Measurements from ENCODE around the gene EZR. TPM values are rescaled to one million over a fixed set of nuclear protein-coding genes. Genes with fewer than 3 reads are reported as not detected.
"Not testable (repeated sequence)": the region's sequence is repeated elsewhere in the genome, so short reads cannot be mapped to it uniquely, and the experiment has no call there.

Gene EZR
- total and polyA plus RNA-seq, 8 donors, result 69.5 to 317 (median 218) TPM

DNA sequence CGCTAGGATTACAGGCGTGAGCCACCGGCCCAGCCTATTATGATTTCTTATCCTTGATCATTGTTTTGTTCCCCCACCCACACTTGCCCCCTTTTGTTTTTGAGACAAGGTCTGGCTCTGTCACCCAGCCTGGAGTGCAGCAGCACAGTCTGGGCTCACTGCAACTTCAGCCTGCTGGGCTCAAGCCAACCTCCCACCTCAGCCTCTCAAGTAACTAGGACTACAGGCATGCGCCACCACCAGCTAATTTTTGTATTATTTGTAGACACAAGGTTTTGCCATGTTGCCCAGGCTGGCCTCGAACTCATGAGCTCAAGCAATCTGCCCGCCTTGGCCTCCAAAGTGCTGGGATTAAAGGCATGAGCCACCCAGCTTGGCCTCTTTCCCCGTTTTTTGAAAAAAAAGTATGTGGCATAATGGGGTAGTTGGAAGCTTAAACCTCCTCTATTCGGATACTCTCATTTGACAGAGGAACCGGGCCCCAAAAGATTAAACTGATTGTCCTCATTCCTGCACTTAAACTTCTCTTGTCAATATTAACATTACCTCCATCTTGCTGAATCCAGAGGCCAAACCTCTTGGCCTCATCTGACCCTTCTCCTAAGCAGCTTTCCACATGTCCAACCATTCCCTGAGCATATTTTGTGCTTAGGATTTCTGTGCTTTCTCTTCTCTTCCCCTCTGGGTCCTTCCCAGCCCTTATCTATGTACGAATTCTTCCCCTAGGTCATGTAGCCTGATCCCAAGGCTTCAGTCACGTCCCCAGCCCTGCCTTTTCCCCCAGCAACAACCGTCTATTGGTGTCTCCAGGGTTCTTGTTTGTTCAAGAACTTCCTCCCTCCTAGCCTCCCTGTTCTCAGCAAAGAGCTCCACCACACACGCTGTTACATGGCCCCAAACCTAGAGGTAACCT, 6.1 kb upstream of the EZR start:
- Histone ChIP-seq H3K36me3 (no peaks in the 10 kb centered on the region), H3K27me3 (no peaks in the 10 kb centered on the region), H3K27ac (peak overlapping the region in 3 of 5 donors; percentile 11 to 29 (median 16)), H3K4me1 (peaks cover 0 to 9% (median 6%) of the 10 kb centered on the region in 4 donors), H3K4me3 (no peak overlapping the region), H3K9me3 (no peaks in the 10 kb centered on the region)
- no peak for TF ChIP-seq POLR2A (IDR thresholded peaks at IDR 0.05)
- no peak for TF ChIP-seq POLR2AphosphoS5 (IDR thresholded peaks at IDR 0.05)
- no peak for TF ChIP-seq EP300 (IDR thresholded peaks at IDR 0.05)
- TF ChIP-seq, protein P1, sequence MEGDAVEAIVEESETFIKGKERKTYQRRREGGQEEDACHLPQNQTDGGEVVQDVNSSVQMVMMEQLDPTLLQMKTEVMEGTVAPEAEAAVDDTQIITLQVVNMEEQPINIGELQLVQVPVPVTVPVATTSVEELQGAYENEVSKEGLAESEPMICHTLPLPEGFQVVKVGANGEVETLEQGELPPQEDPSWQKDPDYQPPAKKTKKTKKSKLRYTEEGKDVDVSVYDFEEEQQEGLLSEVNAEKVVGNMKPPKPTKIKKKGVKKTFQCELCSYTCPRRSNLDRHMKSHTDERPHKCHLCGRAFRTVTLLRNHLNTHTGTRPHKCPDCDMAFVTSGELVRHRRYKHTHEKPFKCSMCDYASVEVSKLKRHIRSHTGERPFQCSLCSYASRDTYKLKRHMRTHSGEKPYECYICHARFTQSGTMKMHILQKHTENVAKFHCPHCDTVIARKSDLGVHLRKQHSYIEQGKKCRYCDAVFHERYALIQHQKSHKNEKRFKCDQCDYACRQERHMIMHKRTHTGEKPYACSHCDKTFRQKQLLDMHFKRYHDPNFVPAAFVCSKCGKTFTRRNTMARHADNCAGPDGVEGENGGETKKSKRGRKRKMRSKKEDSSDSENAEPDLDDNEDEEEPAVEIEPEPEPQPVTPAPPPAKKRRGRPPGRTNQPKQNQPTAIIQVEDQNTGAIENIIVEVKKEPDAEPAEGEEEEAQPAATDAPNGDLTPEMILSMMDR (IDR thresholded peaks at IDR 0.05), result no peak
- WGBS, 5 donors, result 61 to 71% (median 64%) methylated on average over 13 of the region's 13 CpGs
- intact Hi-C loops (cut with DNase I; ENCODE audit: low total_unique reads), result no loop called here
- DNase-seq, result no peak

DNA sequence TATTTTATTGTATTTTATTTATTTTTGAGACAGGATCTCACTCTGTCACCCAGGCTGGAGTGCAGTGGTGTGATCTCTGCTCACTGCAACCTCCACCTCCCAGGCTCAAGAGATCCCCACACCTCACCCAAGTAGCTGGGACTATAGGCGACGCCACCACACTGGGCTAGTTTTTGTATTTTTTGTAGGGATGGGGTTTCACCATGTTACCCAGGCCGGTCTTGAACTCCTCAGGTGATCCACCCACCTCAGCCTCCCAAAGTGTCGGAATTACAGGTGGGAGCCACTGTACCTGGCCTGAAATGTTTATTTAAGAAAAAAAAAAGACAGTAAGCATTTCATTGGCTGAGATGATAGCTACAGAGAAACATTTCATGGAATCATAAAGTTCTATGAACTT, 4.4 kb upstream of the EZR start:
- Histone ChIP-seq H3K4me1 (peaks cover 5 to 13% (median 8%) of the 10 kb centered on the region in 4 donors), H3K27ac (peak overlapping the region in 1 of 5 donors; percentile 20)
- WGBS, 5 donors, result 91 to 100% (median 95%) methylated on average over 4 of the region's 4 CpGs
- H3K36me3 ChIP-seq; intact Hi-C loops (cut with DNase I; ENCODE audit: low total_unique reads); H3K27me3 ChIP-seq; H3K4me3 ChIP-seq; H3K9me3 ChIP-seq; DNase-seq: not testable (repeated sequence)

DNA sequence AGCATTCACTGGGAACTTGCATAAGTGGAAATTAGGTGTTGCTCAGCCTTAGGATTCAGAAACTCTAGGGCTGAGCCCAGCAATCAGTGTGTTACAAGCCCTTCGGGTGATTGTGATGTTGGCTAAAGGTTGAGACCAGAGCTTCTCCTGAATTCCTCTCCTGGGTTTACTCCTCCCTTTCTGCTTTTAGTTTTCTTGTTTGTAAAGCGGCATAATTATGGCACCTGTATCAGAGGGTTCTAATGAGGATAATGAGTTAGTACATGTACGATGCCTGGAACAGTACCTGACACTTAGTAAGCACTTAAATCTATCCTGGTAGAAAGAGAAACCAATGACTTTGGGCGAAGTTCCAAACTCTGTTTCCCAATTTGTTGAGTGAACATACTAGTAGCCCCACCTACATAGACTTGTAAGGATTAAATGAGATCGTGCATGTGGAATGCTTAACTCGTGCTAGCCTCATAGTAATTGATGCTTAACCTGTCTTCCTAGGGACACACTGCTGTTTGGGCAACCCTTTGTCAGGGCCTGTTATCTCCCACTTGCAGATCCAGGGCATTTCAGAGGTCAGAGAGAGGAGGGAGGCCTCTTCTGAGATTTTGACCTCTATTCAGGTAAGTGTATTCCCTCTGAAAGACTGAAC, 932 bp upstream of the EZR start:
- Histone ChIP-seq H3K36me3 (no peaks in the 10 kb centered on the region), H3K27me3 (no peaks in the 10 kb centered on the region), H3K4me1 (peaks cover 0 to 33% (median 26%) of the 10 kb centered on the region in 4 donors), H3K4me3 (no peak overlapping the region), H3K9me3 (no peaks in the 10 kb centered on the region), H3K27ac (peak overlapping the region; percentile 69 to 99 (median 98))
- TF ChIP-seq EP300 (IDR thresholded peaks at IDR 0.05) (no peak), POLR2AphosphoS5 (IDR thresholded peaks at IDR 0.05) (no peak), POLR2A (IDR thresholded peaks at IDR 0.05) (no peak)
- TF ChIP-seq, protein P1 (IDR thresholded peaks at IDR 0.05), result no peak
- intact Hi-C loops (cut with DNase I; ENCODE audit: low total_unique reads), result no loop called here
- WGBS, 5 donors, result 83 to 92% (median 86%) methylated on average over 6 of the region's 6 CpGs
- no peak for DNase-seq

DNA sequence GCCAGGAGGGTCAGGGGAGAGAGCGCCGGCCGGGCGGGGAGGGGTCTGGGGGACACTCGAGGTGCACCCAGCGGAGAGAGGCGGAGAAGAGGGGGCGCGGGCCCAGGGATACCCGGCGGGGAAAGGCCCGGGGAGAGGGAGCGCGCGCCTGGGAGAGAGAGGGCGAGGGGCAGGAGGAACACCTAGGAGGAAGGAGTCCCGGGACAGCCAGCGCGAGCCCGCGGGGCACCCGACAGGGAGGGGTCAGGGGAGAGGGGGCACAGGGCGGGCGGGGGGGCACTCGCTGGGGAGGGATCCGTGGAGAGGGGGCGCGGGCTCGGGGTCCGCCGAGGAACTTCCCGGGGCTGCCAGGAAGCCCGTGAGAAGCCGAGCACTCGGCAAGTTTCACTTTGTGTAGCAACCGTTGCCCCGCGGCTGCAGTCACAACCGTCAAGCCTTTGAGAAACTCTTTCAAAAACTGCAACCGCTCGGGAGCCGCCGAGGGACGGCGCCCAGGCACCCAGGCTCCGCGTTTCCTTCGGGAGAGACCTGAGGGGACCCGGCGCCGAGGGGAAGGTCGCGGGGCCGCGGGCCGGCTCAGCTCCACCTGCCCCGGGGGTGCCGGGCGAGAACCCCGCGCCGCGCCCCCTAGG, 471 bp downstream of the EZR start:
- no peaks in the 10 kb centered on the region for H3K9me3 ChIP-seq
- H3K36me3 ChIP-seq, result peaks cover 0 to 6% (median 1%) of the 10 kb centered on the region in 4 donors
- peak overlapping the region; percentile 95 to 99 (median 98) for H3K27ac ChIP-seq
- TF ChIP-seq, protein P1 (IDR thresholded peaks at IDR 0.05), result no peak
- TF ChIP-seq EP300 (IDR thresholded peaks at IDR 0.05) (no peak), POLR2A (IDR thresholded peaks at IDR 0.05) (no peak), POLR2AphosphoS5 (IDR thresholded peaks at IDR 0.05) (no peak)
- 0 to 1% (median 1%) methylated on average over 4 to 62 of the region's 63 CpGs for WGBS, 5 donors
- peak overlapping the region; percentile 71 to 92 (median 84) for H3K4me3 ChIP-seq
- DNase-seq, result peak; percentile 74 to 83
- intact Hi-C loops (cut with DNase I; ENCODE audit: low total_unique reads), result no loop called here
- H3K27me3 ChIP-seq, result no peaks in the 10 kb centered on the region
- H3K4me1 ChIP-seq, result peaks cover 5 to 46% (median 40%) of the 10 kb centered on the region in 4 donors
